GM18867 (cell line): ENCODE results near the gene EXOC3L2.

Experiments used
- ATAC-seq: cut with Tn5 transposase; IDR thresholded peaks from one replicate; pipeline ENCODE4 v1.9.1; 2021; ENCODE audit warnings: mild to moderate bottlenecking, moderate library complexity; ENCODE audit not compliant: unreplicated experiment

Gene EXOC3L2

DNA sequence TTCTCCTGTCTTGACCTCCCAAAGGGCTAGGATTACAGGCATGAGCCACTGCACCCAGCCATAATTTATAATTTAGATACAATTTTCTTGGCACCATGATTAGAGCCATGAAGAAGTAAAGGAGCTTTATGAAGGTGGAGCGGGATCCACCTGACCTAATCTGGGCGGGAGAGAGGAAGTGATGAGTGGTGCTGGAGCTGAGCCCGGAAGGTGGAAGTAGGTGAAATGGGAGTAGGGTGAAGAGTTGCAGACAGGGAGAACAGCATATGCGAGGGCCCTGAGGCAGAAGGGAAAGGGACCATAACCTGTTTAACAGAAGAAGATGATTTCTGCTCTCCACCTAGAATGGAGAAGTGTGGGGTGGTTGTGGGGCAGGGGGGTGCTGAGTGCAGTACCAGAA lies 62.4 kb downstream of the EXOC3L2 start:
- ATAC-seq, result no peak

DNA sequence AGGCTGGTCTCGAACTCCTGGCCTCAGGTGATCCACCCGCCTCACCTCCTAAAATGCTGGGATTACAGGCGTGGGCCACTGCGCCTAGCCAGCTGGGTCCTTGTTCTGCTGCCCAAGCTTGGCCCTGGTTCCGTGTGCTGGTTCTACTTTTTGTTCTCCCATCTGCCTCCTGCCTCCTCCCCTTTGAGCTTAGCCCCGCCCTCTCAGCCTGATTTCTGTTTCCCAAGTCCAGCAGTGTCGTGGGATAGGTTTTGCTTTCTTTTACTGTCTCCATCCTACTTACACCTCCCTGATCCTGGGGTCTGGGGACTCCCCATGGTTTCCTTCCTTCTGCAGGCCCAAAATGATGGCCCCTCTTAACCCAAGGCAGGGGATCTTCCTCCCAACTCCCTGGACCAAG lies 64.3 kb downstream of the EXOC3L2 start:
- no peak for ATAC-seq

DNA sequence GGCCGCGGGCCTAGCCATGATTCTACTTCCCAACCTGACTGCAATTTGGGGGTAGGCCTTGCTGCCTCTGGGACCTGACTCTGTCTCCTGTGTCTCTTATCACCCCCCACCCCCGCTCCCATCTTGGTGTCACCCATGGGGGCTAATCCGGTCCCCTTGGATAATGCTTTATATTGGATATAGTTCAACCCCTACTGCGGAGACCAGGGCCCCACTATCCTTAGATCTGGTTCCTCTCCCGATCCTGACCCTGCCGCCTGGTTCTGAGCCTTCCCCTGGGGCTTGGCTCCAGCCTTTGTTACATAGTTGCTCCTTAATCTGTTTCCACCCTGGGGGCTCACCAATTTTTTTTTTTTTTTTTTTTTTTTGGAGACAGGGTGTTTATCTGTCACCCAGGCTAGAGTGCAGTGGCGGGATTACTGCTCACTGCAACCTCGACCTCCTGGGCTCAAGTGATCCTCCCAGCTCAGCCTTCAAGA lies 65.3 kb downstream of the EXOC3L2 start:
- ATAC-seq, result no peak

GRCh38 chr19:45179072-45179891 lies 65.9 kb downstream of the EXOC3L2 start:
- no peak for ATAC-seq

- peak; percentile 78 for ATAC-seq
Measured at GRCh38 chr19:45178262-45179071, 66.7 kb downstream of the EXOC3L2 start, which contains the start of gene BLOC1S3. TSS of gene BLOC1S3 (plus strand) at chr19:45178784. CDS start at chr19:45179297, 513 bp downstream.

DNA sequence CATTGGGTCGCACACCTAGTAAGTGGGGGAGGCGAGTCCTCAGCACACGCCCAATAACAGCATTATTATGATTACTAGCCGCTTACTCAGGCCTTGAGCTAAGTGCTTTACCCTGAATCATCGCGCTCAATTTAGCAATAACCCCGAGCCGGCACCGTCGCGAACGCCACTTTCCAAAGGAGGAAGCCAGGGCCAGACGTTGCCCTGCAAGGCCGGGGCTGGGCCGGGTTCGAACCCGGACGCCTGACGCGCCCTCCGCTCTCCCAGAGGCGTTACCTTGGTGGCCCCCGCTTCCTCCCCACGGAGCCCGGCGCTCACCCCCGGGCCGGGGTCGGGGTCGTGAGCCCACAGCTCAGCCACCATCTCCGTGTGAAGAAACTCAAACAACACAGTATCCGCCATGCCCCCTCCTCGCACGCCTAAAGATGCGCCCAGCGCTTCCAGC lies 67.4 kb downstream of the EXOC3L2 start, which contains the start of gene TRAPPC6A:
Gene TRAPPC6A (minus strand): TSS at position 421 of the 445 bp plus-strand sequence. CDS start 19 bp downstream, at position 402.
- ATAC-seq, result peak; percentile 10

- no peak for ATAC-seq
Measured at GRCh38 chr19:45175515-45176345, 69.5 kb downstream of the EXOC3L2 start.

DNA sequence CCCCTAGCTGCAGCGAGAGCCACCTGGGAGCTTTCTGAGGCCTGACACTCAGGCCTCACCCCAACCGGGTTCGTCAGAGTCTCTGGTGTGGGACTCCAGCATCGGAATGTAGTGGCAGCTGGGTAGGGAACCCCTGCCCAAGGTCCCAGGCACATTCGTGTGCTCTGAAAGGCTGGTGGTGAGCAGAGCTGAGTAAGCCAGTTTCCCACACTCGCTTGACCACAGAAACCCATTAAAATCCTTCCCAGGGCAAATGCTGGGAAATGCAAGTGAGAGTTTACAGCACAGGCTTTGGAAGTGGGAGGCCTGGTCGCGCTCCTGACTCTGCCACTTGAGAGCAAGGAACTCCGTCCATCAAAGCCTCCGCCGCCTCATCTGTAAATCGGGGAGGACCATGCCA lies 71.4 kb downstream of the EXOC3L2 start:
- no peak for ATAC-seq

GRCh38 chr19:45172611-45173208 lies 72.5 kb downstream of the EXOC3L2 start:
- ATAC-seq, result no peak

DNA sequence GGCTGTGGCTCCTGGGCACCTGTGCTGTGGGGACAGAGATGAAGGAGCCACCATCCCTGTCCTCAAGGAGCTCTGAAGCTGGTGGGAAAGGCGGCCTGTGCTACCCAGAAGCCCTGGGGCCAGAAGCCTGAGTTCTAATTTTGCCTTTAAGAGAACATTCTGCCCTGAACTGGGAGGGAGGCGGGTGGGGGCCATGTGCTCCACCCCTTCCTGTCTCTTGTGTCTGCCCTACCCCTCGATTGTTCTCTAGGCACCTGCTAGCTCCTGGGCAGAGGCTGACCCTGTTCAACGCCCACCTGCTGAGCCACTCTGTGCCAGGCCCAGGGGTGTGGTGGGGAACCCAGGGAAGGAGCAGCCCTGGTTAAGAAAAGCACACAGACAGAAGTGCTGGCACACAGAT lies 73.0 kb downstream of the EXOC3L2 start:
- no peak for ATAC-seq

DNA sequence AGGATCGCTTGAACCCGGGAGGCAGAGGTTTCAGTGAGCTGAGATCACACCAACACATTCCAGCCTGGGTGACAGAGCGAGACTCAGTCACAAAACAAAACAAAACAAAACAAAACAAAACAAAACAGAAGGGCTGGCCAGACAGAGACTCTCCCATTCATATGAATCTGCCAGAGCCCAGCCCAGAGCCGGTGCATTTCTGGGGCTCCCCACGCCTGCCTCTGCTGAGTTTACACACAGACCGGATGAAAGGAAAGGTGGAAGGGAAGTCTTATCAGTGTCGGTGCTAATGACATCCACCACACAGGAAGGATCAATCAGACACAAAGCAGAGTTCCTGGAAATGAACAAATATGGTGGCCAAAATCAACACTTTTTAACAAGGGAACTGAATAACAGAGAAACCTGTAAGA lies 74.0 kb downstream of the EXOC3L2 start:
- no peak for ATAC-seq

GRCh38 chr19:45170146-45171106 lies 74.8 kb downstream of the EXOC3L2 start:
- no peak for ATAC-seq

DNA sequence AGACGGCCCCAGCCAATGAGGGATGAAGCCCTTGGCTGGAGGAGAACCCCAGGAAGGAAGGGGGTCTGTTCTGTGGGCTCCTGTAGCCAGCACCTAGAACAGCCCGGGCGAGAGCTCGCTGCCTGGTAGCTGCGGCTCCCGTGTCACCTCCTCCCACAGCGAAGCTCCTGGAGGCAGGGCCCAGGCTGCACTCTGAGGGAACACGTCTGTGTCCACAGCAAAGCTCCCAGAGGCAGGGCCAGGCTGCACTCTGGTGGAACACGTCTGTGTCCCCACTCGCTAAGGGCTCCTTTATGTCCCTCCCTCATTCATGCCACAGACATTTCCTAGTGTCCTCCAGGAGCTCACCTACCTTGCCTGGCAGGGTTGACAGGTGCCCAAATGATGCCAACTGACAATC lies 75.6 kb downstream of the EXOC3L2 start:
- ATAC-seq, result no peak

DNA sequence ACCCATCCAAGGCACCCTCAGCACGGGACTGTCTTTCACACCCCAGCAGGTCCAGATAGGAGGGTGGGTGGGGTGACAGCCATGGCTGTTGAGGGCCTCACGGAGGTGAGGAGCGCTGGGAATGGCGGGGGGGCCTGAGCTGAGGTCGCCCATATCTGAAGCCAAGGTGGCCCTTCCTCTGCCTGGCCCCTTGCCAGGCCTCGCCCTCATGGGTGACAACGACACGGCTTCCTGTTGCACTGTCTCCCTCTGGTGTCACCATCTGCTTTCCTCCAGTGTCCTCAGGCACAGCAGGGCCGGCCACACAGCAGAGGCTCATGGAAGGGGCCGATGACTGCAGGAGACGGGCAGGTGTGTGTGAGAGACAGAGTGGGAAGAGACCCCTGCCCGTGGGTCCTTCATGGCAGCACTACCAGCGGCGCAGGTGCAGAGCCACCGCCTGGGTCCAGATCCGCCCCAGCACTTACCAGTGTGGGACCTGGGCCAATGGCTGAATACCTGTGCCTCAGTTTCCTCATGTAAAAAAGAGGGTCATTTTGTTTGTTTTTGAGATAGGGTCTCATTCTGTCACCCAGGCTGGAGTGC lies 76.3 kb downstream of the EXOC3L2 start:
- ATAC-seq, result no peak

DNA sequence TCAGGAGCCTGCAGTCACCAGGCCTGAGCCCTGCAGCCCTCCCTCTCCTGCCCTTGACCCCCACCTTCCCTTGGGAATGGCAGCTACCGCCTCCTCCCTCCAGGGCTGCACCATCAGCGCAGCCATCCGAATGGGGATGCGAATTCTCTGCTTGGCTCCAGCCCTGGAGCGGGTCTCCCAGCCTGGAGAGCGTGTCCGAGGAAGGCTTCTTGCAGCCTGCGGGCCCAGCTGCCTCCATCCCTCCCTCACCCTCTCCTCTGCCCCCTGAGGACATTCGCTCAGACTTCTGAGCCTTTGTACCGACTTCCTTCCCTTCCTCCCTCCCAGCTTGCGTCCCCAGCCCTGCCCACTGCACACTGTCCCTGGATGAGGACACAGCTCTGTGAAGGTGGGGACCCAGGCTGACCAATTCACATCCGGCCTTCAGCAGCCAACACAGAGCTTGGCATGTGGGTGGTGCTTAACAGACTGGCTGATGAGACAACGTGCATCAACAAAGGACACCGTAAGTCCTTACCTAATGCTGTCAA lies 78.4 kb downstream of the EXOC3L2 start:
- ATAC-seq, result no peak

DNA sequence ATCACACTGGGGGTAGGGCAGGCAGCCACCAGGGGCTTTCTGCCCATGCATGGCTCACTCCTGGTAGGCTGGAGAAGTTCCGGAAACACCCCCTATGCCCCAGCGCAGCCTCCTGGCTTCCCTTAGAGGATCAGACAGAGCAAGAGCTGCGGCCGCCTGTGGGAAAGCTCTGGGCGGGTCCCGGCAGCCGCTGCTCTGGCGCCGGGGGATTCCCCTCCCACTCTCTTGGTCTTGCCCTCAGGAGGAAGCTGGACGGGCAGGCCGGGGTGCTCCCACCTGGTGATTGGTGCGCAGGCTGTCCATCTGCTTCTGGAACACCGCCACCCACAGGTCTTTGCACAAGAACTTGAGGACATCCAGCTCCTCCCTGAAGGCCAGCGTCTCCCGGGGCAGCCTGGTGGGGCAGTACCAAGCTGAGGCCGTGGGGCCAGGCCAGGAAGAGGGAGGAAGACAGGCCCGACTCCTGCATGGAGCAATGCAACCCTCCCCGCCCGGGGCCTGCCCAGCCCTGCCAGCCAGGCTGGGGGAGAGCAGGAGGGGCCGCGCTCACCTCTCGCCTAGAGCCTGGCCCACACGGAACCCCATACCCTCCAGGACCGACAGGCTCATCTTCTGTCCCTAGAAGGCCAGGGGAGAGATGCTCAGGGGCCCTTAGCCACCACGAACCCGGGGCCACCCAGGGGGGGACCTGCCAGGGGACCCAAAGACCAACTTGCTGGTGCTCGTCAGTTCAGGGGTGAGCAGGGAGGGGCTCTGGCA lies 80.5 kb downstream of the EXOC3L2 start:
- ATAC-seq, result peak; percentile 51

DNA sequence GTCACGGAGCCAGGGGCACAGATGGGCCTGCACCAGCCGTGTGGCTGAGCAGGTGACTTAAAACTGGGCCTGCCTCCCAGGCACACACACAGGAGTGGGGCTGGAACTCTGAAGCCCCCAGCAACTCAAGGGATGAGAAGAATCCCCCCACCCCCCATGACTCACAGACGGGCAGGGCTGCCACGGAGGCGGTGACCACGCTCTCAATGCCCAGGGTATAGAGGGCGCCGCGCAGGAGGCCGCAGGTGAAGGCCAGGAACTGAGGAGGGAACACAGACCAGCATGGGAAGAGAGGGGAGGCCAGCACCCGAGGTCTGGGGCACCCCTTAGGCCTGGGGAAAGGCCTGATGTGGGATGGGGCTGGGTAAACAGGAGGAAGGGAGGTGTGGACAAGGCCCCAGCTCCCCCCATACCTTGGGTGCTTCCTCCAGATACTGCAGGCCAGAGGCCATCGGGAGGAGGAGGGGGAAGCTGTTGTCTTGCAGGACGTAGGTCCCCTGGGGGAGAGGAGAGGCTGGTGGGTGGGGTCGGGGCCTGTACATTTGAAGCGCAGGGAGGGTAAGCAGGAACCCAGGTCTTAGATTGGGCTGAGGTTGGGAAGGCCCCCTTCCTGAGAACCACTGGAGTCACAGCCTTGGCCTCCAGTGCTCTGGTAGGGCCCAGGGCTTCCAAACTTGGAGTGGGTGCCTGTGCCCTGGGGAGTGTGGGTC lies 81.3 kb downstream of the EXOC3L2 start:
- ATAC-seq, result no peak
